Caki2 (cell line): ENCODE measurements around the gene SKOR1. TPM values are rescaled to one million over a fixed set of nuclear protein-coding genes. Genes with fewer than 3 reads are reported as not detected.

Experiments used
- DNase-seq: peaks from one replicate; pipeline ENCODE4 v3.0.0-alpha.2; 2015; ENCODE audit warnings: low read depth
- in situ Hi-C: cut with HindIII; loops from 2 replicates; pipeline ENCODE4 v1.10.0; 2016; ENCODE audit warnings: low sequenced_read_pairs, low pct_unique_long_range_greater_than_20kb, mixed read lengths
- total RNA-seq: library from RNA; depleted of rRNA; stranded (reverse); fragments of >200 nt; shearing (Covaris generic); gene quantifications from 2 replicates; pipeline ENCODE4 v1.2.3, GENCODE V29; 2014; ENCODE audit warnings: low replicate concordance

Gene SKOR1
- total RNA-seq, 1 experiment from 2014 or later = 0.61 TPM

- no peak for DNase-seq
- in situ Hi-C loops = no loop called here
These were observed 34.5 kb upstream of the SKOR1 start for GRCh38 chr15:67790610-67791319.

GRCh38 chr15:67792250-67792942, 32.9 kb upstream of the SKOR1 start:
- in situ Hi-C loops = no loop called here
- peak; percentile 18 for DNase-seq

GRCh38 chr15:67794832-67795574, 30.3 kb upstream of the SKOR1 start:
- DNase-seq = no peak
- in situ Hi-C loops = no loop called here

GRCh38 chr15:67796196-67797127, 28.8 kb upstream of the SKOR1 start:
- in situ Hi-C loops = no loop called here
- DNase-seq = no peak

- in situ Hi-C loops = no loop called here
- no peak for DNase-seq
These were observed 25.5 kb upstream of the SKOR1 start for GRCh38 chr15:67799801-67800205.

- no peak for DNase-seq
- in situ Hi-C loops = no loop called here
These were observed 24.2 kb upstream of the SKOR1 start for GRCh38 chr15:67801142-67801541.

GRCh38 chr15:67801926-67802914, 23.1 kb upstream of the SKOR1 start:
- in situ Hi-C loops = no loop called here
- no peak for DNase-seq

GRCh38 chr15:67803299-67803698, 22.0 kb upstream of the SKOR1 start:
- DNase-seq = no peak
- in situ Hi-C loops = no loop called here

- no peak for DNase-seq
- in situ Hi-C loops = no loop called here
These were observed 21.1 kb upstream of the SKOR1 start for GRCh38 chr15:67803996-67804843.

- in situ Hi-C loops = no loop called here
- no peak for DNase-seq
These were observed 20.2 kb upstream of the SKOR1 start for GRCh38 chr15:67805008-67805665.

- DNase-seq = no peak
- in situ Hi-C loops = no loop called here
These were observed 19.4 kb upstream of the SKOR1 start for GRCh38 chr15:67805666-67806516.

GRCh38 chr15:67806536-67806935, 18.8 kb upstream of the SKOR1 start:
- in situ Hi-C loops = no loop called here
- no peak for DNase-seq

GRCh38 chr15:67807141-67807540, 18.2 kb upstream of the SKOR1 start:
- in situ Hi-C loops = no loop called here
- DNase-seq = no peak

GRCh38 chr15:67807836-67808235, 17.5 kb upstream of the SKOR1 start:
- DNase-seq = no peak
- in situ Hi-C loops = no loop called here

GRCh38 chr15:67808821-67809220, 16.5 kb upstream of the SKOR1 start:
- no peak for DNase-seq
- in situ Hi-C loops = no loop called here
